Osteocyte (in vitro differentiated cells): ENCODE data around the gene PPP1R13L. TPM values are rescaled to one million over a fixed set of nuclear protein-coding genes. Genes with fewer than 3 reads are reported as not detected.
"Not testable (repeated sequence)": the region's sequence is repeated elsewhere in the genome, so short reads cannot be mapped to it uniquely, and the experiment has no call there.

ENCODE experiments used
- DNase-seq: peaks from one replicate; pipeline ENCODE4 v3.0.0; 2021; ENCODE audit warnings: mixed read lengths; ENCODE audit not compliant: unreplicated experiment; ENCODE audit errors: extremely low spot score
- H3K27ac Mint-ChIP-seq: one replicate; pipeline ENCODE4 v1.8.0; 2021; ENCODE audit warnings: mild to moderate bottlenecking, mixed read lengths; ENCODE audit not compliant: unreplicated experiment
- H3K27me3 Mint-ChIP-seq: one replicate; pipeline ENCODE4 v1.8.0; 2021; ENCODE audit warnings: mixed read lengths; ENCODE audit not compliant: unreplicated experiment
- H3K36me3 Mint-ChIP-seq: one replicate; pipeline ENCODE4 v1.8.0; 2021; ENCODE audit warnings: mixed read lengths; ENCODE audit not compliant: unreplicated experiment
- H3K4me1 Mint-ChIP-seq: one replicate; pipeline ENCODE4 v1.8.0; 2021; ENCODE audit warnings: mixed read lengths; ENCODE audit not compliant: unreplicated experiment
- H3K4me3 Mint-ChIP-seq: one replicate; pipeline ENCODE4 v1.8.0; 2021; ENCODE audit warnings: mild to moderate bottlenecking, moderate library complexity, mixed read lengths; ENCODE audit not compliant: unreplicated experiment
- H3K9me3 Mint-ChIP-seq: one replicate; pipeline ENCODE4 v1.8.0; 2021; ENCODE audit warnings: mixed read lengths; ENCODE audit not compliant: unreplicated experiment
- CTCF ChIP-seq: fragments of 200-600 bp; sonication (generic); IDR thresholded peaks from 2 replicates; pipeline ENCODE4 v1.5.0; 2021; ENCODE audit warnings: antibody characterized with exemption, mild to moderate bottlenecking, moderate library complexity
- microRNA-seq: library from miRNA; unstranded; fragments of <30 nt; microRNA quantifications from one replicate; pipeline ENCODE4 v1.1.0, GENCODE V29; 2020; ENCODE audit not compliant: unreplicated experiment
- total RNA-seq: library from RNA; stranded (reverse); gene quantifications from 2 replicates; pipeline ENCODE4 v1.2.1, GENCODE V29; 2021

Gene PPP1R13L
- total RNA-seq, 1 donor from 2014 or later: 53.5 TPM

DNA sequence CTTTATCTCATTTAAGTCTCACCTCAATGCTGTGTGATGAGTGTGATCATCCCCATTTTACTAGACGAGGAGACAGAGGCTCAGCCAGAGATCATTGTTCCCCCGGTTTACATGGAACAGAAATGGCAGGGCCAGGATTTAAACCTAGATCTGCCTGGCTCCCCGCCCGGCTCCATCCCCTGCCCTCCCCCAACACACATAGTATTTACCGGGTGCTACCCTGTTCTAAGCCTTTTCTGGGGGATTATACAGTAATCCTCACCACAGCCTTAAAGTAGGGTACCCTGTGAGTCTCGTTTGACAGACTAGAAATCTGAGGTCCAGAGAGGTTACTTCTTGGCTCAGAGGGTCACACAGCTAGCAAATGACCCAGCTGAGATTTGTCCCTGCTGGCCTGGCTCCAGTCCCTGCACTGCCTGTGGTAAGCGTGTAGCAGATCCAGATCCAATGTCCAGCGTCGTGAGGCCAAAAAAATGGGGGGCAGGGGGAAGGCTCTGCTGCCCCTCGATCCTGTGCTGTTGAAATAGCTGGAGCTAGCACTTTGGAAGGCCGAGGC, 68.1 kb downstream of the PPP1R13L start:
- Mint-ChIP-seq H3K9me3 (no peaks in the 10 kb centered on the region), H3K27me3 (no peaks in the 10 kb centered on the region), H3K4me3 (no peak overlapping the region), H3K27ac (no peak overlapping the region), H3K36me3 (no peaks in the 10 kb centered on the region), H3K4me1 (peaks cover 6% of the 10 kb centered on the region)
- TF ChIP-seq CTCF: no peak
- no peak for DNase-seq

DNA sequence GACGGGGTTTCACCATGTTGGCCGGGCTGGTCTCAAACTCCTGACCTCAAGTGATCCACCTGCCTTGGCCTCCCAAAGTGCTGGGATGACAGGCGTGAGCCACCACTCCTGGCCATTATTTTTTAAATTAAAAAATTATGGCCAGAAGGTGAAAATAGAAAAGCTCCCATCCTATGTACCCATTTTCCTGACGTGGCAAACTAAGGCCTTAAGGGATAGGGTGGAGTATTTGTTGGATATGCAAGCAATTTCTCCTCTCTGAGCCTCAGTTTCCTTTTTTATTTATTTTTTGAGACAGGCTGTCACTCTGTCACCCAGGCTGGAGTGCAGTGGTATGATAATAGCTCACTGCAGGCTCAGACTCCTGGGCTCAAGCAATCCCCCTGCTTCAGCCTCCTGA, 70.0 kb downstream of the PPP1R13L start:
- not testable (repeated sequence) for H3K4me3 Mint-ChIP-seq, H3K4me1 Mint-ChIP-seq, DNase-seq, H3K9me3 Mint-ChIP-seq, H3K27ac Mint-ChIP-seq, H3K27me3 Mint-ChIP-seq, H3K36me3 Mint-ChIP-seq

- H3K27ac Mint-ChIP-seq: no peak overlapping the region
- peaks cover 3% of the 10 kb centered on the region for H3K4me1 Mint-ChIP-seq
- no peak for DNase-seq
- no peaks in the 10 kb centered on the region for H3K9me3 Mint-ChIP-seq
- H3K27me3 Mint-ChIP-seq: no peaks in the 10 kb centered on the region
- no peak for TF ChIP-seq CTCF
- H3K36me3 Mint-ChIP-seq: no peaks in the 10 kb centered on the region
- H3K4me3 Mint-ChIP-seq: no peak overlapping the region
These were observed 71.1 kb downstream of the PPP1R13L start for GRCh38 chr19:45333609-45334303.

GRCh38 chr19:45331411-45331810, 73.5 kb downstream of the PPP1R13L start:
- H3K9me3 Mint-ChIP-seq: no peaks in the 10 kb centered on the region
- H3K27me3 Mint-ChIP-seq: no peaks in the 10 kb centered on the region
- no peaks in the 10 kb centered on the region for H3K36me3 Mint-ChIP-seq
- H3K27ac Mint-ChIP-seq: no peak overlapping the region
- no peak overlapping the region for H3K4me3 Mint-ChIP-seq
- TF ChIP-seq CTCF: no peak
- H3K4me1 Mint-ChIP-seq: peaks cover 1% of the 10 kb centered on the region
- no peak for DNase-seq

Small RNA genes within 50 kb of the gene (microRNA-seq; reads per million reads assigned to microRNA genes)
- not detected for gene MIR6088

Other genes with a start within 250 kb of the PPP1R13L start
- 0.18 and 0.35 TPM in 2 replicates for gene NKPD1, start 244.1 kb downstream of the PPP1R13L start, total RNA-seq
- gene TRAPPC6A, start 226.8 kb downstream of the PPP1R13L start, total RNA-seq: 29.4 and 31.5 TPM in 2 replicates
- gene BLOC1S3, start 226.3 kb downstream of the PPP1R13L start, total RNA-seq: 16.9 and 23.1 TPM in 2 replicates
- 8.4 and 11.1 TPM in 2 replicates for gene EXOC3L2, start 159.7 kb downstream of the PPP1R13L start, total RNA-seq
- 61.2 and 66.5 TPM in 2 replicates for gene MARK4, start 153.8 kb downstream of the PPP1R13L start, total RNA-seq
- not detected in 2 replicates for gene CKM, start 82.2 kb downstream of the PPP1R13L start, total RNA-seq
- gene KLC3, start 64.3 kb downstream of the PPP1R13L start, total RNA-seq: 0.21 TPM in 1 of 2 replicates, not detected in the other
- gene ERCC2, start 34.5 kb downstream of the PPP1R13L start, total RNA-seq: 32.1 and 32.7 TPM in 2 replicates
- 7.6 and 9.1 TPM in 2 replicates for gene POLR1G, start 1.6 kb upstream of the PPP1R13L start, total RNA-seq
- 96.7 and 117 TPM in 2 replicates for gene ERCC1, start 18.8 kb upstream of the PPP1R13L start, total RNA-seq
- 93.8 and 176 TPM in 2 replicates for gene FOSB, start 62.9 kb upstream of the PPP1R13L start, total RNA-seq
- gene RTN2, start 92.0 kb upstream of the PPP1R13L start, total RNA-seq: 15.6 and 15.8 TPM in 2 replicates
- gene PPM1N, start 93.4 kb upstream of the PPP1R13L start, total RNA-seq: 0.29 and 0.62 TPM in 2 replicates
- gene VASP, start 102.4 kb upstream of the PPP1R13L start, total RNA-seq: 61.9 and 68.9 TPM in 2 replicates
- gene OPA3, start 179.7 kb upstream of the PPP1R13L start, total RNA-seq: 16.8 and 18.0 TPM in 2 replicates
- gene GPR4, start 197.1 kb upstream of the PPP1R13L start, total RNA-seq: not detected in 2 replicates
- 27.1 and 28.6 TPM in 2 replicates for gene EML2, start 234.3 kb upstream of the PPP1R13L start, total RNA-seq